ENCODE results near the gene PCGF3.

The PCGF3 gene

GRCh38 chr4:788636-789297, 83.1 kb downstream of the PCGF3 start:
- Histone ChIP-seq H2BK15ac (replicated peaks; ENCODE audit: low read depth) (no peak overlapping the region), H3K23ac (ENCODE audit: low read length) (no peak overlapping the region), H3K36me3 (ENCODE audit: control insufficient read depth, insufficient read depth, low read length) (no peaks in the 10 kb centered on the region), H3K27ac (ENCODE audit: low read depth, low read length) (no peak overlapping the region), H3K18ac (ENCODE audit: low read length) (no peak overlapping the region), H3K4me2 (ENCODE audit: low read length) (no peak overlapping the region), H3K9ac (ENCODE audit: low read length) (no peak overlapping the region), H3K4me1 (ENCODE audit: control insufficient read depth, low read depth, low read length) (peaks cover 2% of the 10 kb centered on the region), H2BK120ac (ENCODE audit: low read depth, low read length) (no peak overlapping the region), H3K4me3 (ENCODE audit: low read length) (no peak overlapping the region), H3K27me3 (ENCODE audit: insufficient read depth, low read length, poor library complexity) (peaks cover 22% of the 10 kb centered on the region), H4K5ac (ENCODE audit: low read length) (no peak overlapping the region), H3K4ac (ENCODE audit: low read depth, low read length) (no peak overlapping the region), H2AK5ac (ENCODE audit: low read length) (no peak overlapping the region), H3K79me1 (ENCODE audit: low read length) (no peaks in the 10 kb centered on the region), H3K79me2 (ENCODE audit: control insufficient read depth, insufficient read depth, low read length) (no peaks in the 10 kb centered on the region), H4K8ac (ENCODE audit: low read depth, low read length) (no peak overlapping the region), H3K56ac (ENCODE audit: low read length) (no peak overlapping the region), H2BK5ac (ENCODE audit: low read length) (no peak overlapping the region)
- no peak for DNase-seq
- no CpG with 5 or more reads among the region's 18 CpGs for WGBS (ENCODE audit: extremely low coverage, insufficient coverage, low lambda C conversion rate)

- peaks cover 2% of the 10 kb centered on the region for H3K4me1 ChIP-seq (ENCODE audit: control insufficient read depth, low read depth, low read length)
- H2BK120ac ChIP-seq (ENCODE audit: low read depth, low read length): no peak overlapping the region
- no peak for DNase-seq
- H2BK15ac ChIP-seq (replicated peaks; ENCODE audit: low read depth): no peak overlapping the region
- no peak overlapping the region for H3K56ac ChIP-seq (ENCODE audit: low read length)
- H3K27me3 ChIP-seq (ENCODE audit: insufficient read depth, low read length, poor library complexity): peaks cover 21% of the 10 kb centered on the region
- no peak overlapping the region for H3K27ac ChIP-seq (ENCODE audit: low read depth, low read length)
- no peak overlapping the region for H3K4me3 ChIP-seq (ENCODE audit: low read length)
- no peak overlapping the region for H3K4ac ChIP-seq (ENCODE audit: low read depth, low read length)
- H4K5ac ChIP-seq (ENCODE audit: low read length): no peak overlapping the region
- H3K18ac ChIP-seq (ENCODE audit: low read length): no peak overlapping the region
- no peak overlapping the region for H3K4me2 ChIP-seq (ENCODE audit: low read length)
- no peak overlapping the region for H2AK5ac ChIP-seq (ENCODE audit: low read length)
- no peak overlapping the region for H3K23ac ChIP-seq (ENCODE audit: low read length)
- no peaks in the 10 kb centered on the region for H3K79me1 ChIP-seq (ENCODE audit: low read length)
- no peak overlapping the region for H4K8ac ChIP-seq (ENCODE audit: low read depth, low read length)
- no peaks in the 10 kb centered on the region for H3K36me3 ChIP-seq (ENCODE audit: control insufficient read depth, insufficient read depth, low read length)
- H3K79me2 ChIP-seq (ENCODE audit: control insufficient read depth, insufficient read depth, low read length): no peaks in the 10 kb centered on the region
- H2BK5ac ChIP-seq (ENCODE audit: low read length): no peak overlapping the region
- no peak overlapping the region for H3K9ac ChIP-seq (ENCODE audit: low read length)
- no CpG with 5 or more reads among the region's 27 CpGs for WGBS (ENCODE audit: extremely low coverage, insufficient coverage, low lambda C conversion rate)
These were observed 84.2 kb downstream of the PCGF3 start for GRCh38 chr4:789571-790465.

GRCh38 chr4:790466-790820, 84.8 kb downstream of the PCGF3 start:
- no CpG with 5 or more reads among the region's 8 CpGs for WGBS (ENCODE audit: extremely low coverage, insufficient coverage, low lambda C conversion rate)
- Histone ChIP-seq H2AK5ac (ENCODE audit: low read length) (no peak overlapping the region), H2BK5ac (ENCODE audit: low read length) (no peak overlapping the region), H3K18ac (ENCODE audit: low read length) (no peak overlapping the region), H4K5ac (ENCODE audit: low read length) (no peak overlapping the region), H3K4me3 (ENCODE audit: low read length) (no peak overlapping the region), H3K56ac (ENCODE audit: low read length) (no peak overlapping the region), H3K79me1 (ENCODE audit: low read length) (no peaks in the 10 kb centered on the region), H3K4ac (ENCODE audit: low read depth, low read length) (no peak overlapping the region), H4K8ac (ENCODE audit: low read depth, low read length) (no peak overlapping the region), H3K36me3 (ENCODE audit: control insufficient read depth, insufficient read depth, low read length) (no peaks in the 10 kb centered on the region), H3K27ac (ENCODE audit: low read depth, low read length) (no peak overlapping the region), H3K4me2 (ENCODE audit: low read length) (no peak overlapping the region), H3K4me1 (ENCODE audit: control insufficient read depth, low read depth, low read length) (peaks cover under 1% of the 10 kb centered on the region), H3K27me3 (ENCODE audit: insufficient read depth, low read length, poor library complexity) (peaks cover 21% of the 10 kb centered on the region), H2BK15ac (replicated peaks; ENCODE audit: low read depth) (no peak overlapping the region), H2BK120ac (ENCODE audit: low read depth, low read length) (no peak overlapping the region), H3K79me2 (ENCODE audit: control insufficient read depth, insufficient read depth, low read length) (no peaks in the 10 kb centered on the region), H3K23ac (ENCODE audit: low read length) (no peak overlapping the region), H3K9ac (ENCODE audit: low read length) (no peak overlapping the region)
- DNase-seq: no peak

GRCh38 chr4:791252-791897, 85.7 kb downstream of the PCGF3 start:
- no peak overlapping the region for H3K27ac ChIP-seq (ENCODE audit: low read depth, low read length)
- no peak overlapping the region for H3K18ac ChIP-seq (ENCODE audit: low read length)
- no peak overlapping the region for H3K4ac ChIP-seq (ENCODE audit: low read depth, low read length)
- no peaks in the 10 kb centered on the region for H3K4me1 ChIP-seq (ENCODE audit: control insufficient read depth, low read depth, low read length)
- no peak overlapping the region for H3K23ac ChIP-seq (ENCODE audit: low read length)
- peaks cover 21% of the 10 kb centered on the region for H3K27me3 ChIP-seq (ENCODE audit: insufficient read depth, low read length, poor library complexity)
- no peak overlapping the region for H4K5ac ChIP-seq (ENCODE audit: low read length)
- H3K36me3 ChIP-seq (ENCODE audit: control insufficient read depth, insufficient read depth, low read length): no peaks in the 10 kb centered on the region
- H3K79me1 ChIP-seq (ENCODE audit: low read length): no peaks in the 10 kb centered on the region
- no peak overlapping the region for H2BK5ac ChIP-seq (ENCODE audit: low read length)
- H3K79me2 ChIP-seq (ENCODE audit: control insufficient read depth, insufficient read depth, low read length): no peaks in the 10 kb centered on the region
- H3K4me2 ChIP-seq (ENCODE audit: low read length): no peak overlapping the region
- no peak for DNase-seq
- no peak overlapping the region for H2AK5ac ChIP-seq (ENCODE audit: low read length)
- no peak overlapping the region for H3K4me3 ChIP-seq (ENCODE audit: low read length)
- no peak overlapping the region for H2BK15ac ChIP-seq (replicated peaks; ENCODE audit: low read depth)
- no CpG with 5 or more reads among the region's 29 CpGs for WGBS (ENCODE audit: extremely low coverage, insufficient coverage, low lambda C conversion rate)
- H3K56ac ChIP-seq (ENCODE audit: low read length): no peak overlapping the region
- H4K8ac ChIP-seq (ENCODE audit: low read depth, low read length): no peak overlapping the region
- H3K9ac ChIP-seq (ENCODE audit: low read length): no peak overlapping the region
- H2BK120ac ChIP-seq (ENCODE audit: low read depth, low read length): no peak overlapping the region

GRCh38 chr4:791898-792625, 86.4 kb downstream of the PCGF3 start:
- Histone ChIP-seq H2BK120ac (ENCODE audit: low read depth, low read length) (no peak overlapping the region), H3K4me1 (ENCODE audit: control insufficient read depth, low read depth, low read length) (no peaks in the 10 kb centered on the region), H3K23ac (ENCODE audit: low read length) (no peak overlapping the region), H2BK5ac (ENCODE audit: low read length) (no peak overlapping the region), H3K36me3 (ENCODE audit: control insufficient read depth, insufficient read depth, low read length) (no peaks in the 10 kb centered on the region), H3K79me2 (ENCODE audit: control insufficient read depth, insufficient read depth, low read length) (no peaks in the 10 kb centered on the region), H3K4ac (ENCODE audit: low read depth, low read length) (no peak overlapping the region), H2AK5ac (ENCODE audit: low read length) (no peak overlapping the region), H4K8ac (ENCODE audit: low read depth, low read length) (no peak overlapping the region), H3K4me3 (ENCODE audit: low read length) (no peak overlapping the region), H3K56ac (ENCODE audit: low read length) (no peak overlapping the region), H3K9ac (ENCODE audit: low read length) (no peak overlapping the region), H3K18ac (ENCODE audit: low read length) (no peak overlapping the region), H3K4me2 (ENCODE audit: low read length) (no peak overlapping the region), H3K27me3 (ENCODE audit: insufficient read depth, low read length, poor library complexity) (peaks cover 21% of the 10 kb centered on the region), H3K27ac (ENCODE audit: low read depth, low read length) (no peak overlapping the region), H2BK15ac (replicated peaks; ENCODE audit: low read depth) (no peak overlapping the region), H4K5ac (ENCODE audit: low read length) (no peak overlapping the region), H3K79me1 (ENCODE audit: low read length) (no peaks in the 10 kb centered on the region)
- DNase-seq: peak; percentile 44
- no CpG with 5 or more reads among the region's 50 CpGs for WGBS (ENCODE audit: extremely low coverage, insufficient coverage, low lambda C conversion rate)
